Thoracic aorta (tissue), 2 donors: ENCODE measurements around the gene SLC12A2. TPM values are rescaled to one million over a fixed set of nuclear protein-coding genes. Genes with fewer than 3 reads are reported as not detected.

ENCODE experiments used
- ATAC-seq: fragments of 150-250 bp; one replicate; pipeline ENCODE4 v1.8.0; 2017; ENCODE audit warnings: low read depth; ENCODE audit not compliant: insufficient number of reproducible peaks, low FRiP score
- DNase-seq: peaks from one replicate; pipeline ENCODE4 v3.0.0-alpha.2; 2020; ENCODE audit warnings: low spot score
- H3K27ac ChIP-seq, 2 donors: fragments of 200-600 bp; sonication (generic); 1 replicate in 1 of 2; 2 replicates in 1 of 2; pipeline ENCODE4 v1.5.1; 2016; ENCODE audit warnings: mild to moderate bottlenecking in 2 of 2, moderate library complexity in 2 of 2
- H3K27me3 ChIP-seq: fragments of 200-600 bp; sonication (generic); replicated peaks from 2 replicates; pipeline ENCODE4 v1.6.0; 2016; ENCODE audit warnings: mild to moderate bottlenecking; ENCODE audit not compliant: insufficient read depth
- H3K36me3 ChIP-seq: fragments of 200-600 bp; sonication (generic); one replicate; pipeline ENCODE4 v1.5.1; 2016
- H3K4me1 ChIP-seq, 2 donors: fragments of 200-600 bp; sonication (generic); 1 replicate in 1 of 2; 2 replicates in 1 of 2; pipeline versions ENCODE4 v1.5.1 to v1.6.0; 2016; ENCODE audit warnings: low read depth in 2 of 2, mild to moderate bottlenecking in 1 of 2; ENCODE audit not compliant: control insufficient read depth in 1 of 2
- H3K4me3 ChIP-seq: fragments of 200-600 bp; sonication (generic); 2 replicates; pipeline ENCODE4 v1.5.1; 2016; ENCODE audit warnings: mild to moderate bottlenecking
- H3K9me3 ChIP-seq: fragments of 200-600 bp; sonication (generic); 2 replicates; pipeline ENCODE4 v1.5.1; 2016
- CTCF ChIP-seq: fragments of 200-600 bp; sonication (generic); IDR thresholded peaks from one replicate; pipeline ENCODE4 v1.5.1; 2019; ENCODE audit warnings: antibody characterized with exemption
- total RNA-seq, 2 donors: library from RNA; depleted of rRNA; stranded (reverse); fragments of >200 nt; gene quantifications; one replicate each; pipeline versions ENCODE4 v1.1.0 to v1.2.3, GENCODE V29; 2016

SLC12A2 gene
- total RNA-seq, 2 donors from 2014 or later = 12.2 to 25.8 TPM

GRCh38 chr5:128118214-128118613 is 34.6 kb downstream of the SLC12A2 start:
- ATAC-seq = no peak
- Histone ChIP-seq H3K9me3 (peaks cover 3% of the 10 kb centered on the region), H3K27ac (no peak overlapping the region), H3K4me1 (no peaks in the 10 kb centered on the region), H3K36me3 (peaks cover 8% of the 10 kb centered on the region), H3K27me3 (no peaks in the 10 kb centered on the region), H3K4me3 (no peak overlapping the region)
- DNase-seq = no peak
- no peak for TF ChIP-seq CTCF

GRCh38 chr5:128121651-128122050 is 38.1 kb downstream of the SLC12A2 start:
- ATAC-seq (no peak), DNase-seq (no peak)
- no peaks in the 10 kb centered on the region for H3K36me3 ChIP-seq
- no peaks in the 10 kb centered on the region for H3K27me3 ChIP-seq
- no peak overlapping the region for H3K27ac ChIP-seq
- no peak overlapping the region for H3K4me3 ChIP-seq
- H3K9me3 ChIP-seq = peaks cover 3% of the 10 kb centered on the region
- H3K4me1 ChIP-seq = no peaks in the 10 kb centered on the region
- TF ChIP-seq CTCF = no peak

DNA sequence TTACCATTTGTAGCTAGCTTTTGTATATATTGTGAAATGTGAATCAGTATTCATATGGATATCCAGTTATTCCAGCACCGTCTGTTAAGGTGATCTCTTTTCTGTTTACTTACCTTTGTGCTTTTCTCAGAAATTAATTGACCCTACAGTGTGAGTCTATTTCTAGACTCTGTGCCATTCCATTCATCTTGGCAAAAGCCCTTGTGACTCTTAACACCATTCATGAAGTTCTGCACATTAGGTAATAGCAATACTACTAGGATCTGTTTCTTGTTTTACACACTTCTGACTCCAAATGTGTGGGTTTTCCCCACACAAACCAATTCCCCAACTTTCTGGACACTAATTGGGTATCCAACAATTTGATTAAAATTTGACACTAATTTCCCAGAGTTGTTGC is 40.4 kb downstream of the SLC12A2 start:
- no peak for DNase-seq
- ATAC-seq = no peak
- H3K36me3 ChIP-seq = no peaks in the 10 kb centered on the region
- no peak overlapping the region for H3K4me3 ChIP-seq
- no peaks in the 10 kb centered on the region for H3K4me1 ChIP-seq
- no peak for TF ChIP-seq CTCF
- H3K27me3 ChIP-seq = no peaks in the 10 kb centered on the region
- no peak overlapping the region for H3K27ac ChIP-seq
- H3K9me3 ChIP-seq = peaks cover 3% of the 10 kb centered on the region

GRCh38 chr5:128126241-128126640 is 42.7 kb downstream of the SLC12A2 start:
- DNase-seq = no peak
- no peak for TF ChIP-seq CTCF
- Histone ChIP-seq H3K9me3 (no peaks in the 10 kb centered on the region), H3K36me3 (peaks cover 1% of the 10 kb centered on the region), H3K4me1 (no peaks in the 10 kb centered on the region), H3K4me3 (no peak overlapping the region), H3K27me3 (no peaks in the 10 kb centered on the region), H3K27ac (no peak overlapping the region)
- ATAC-seq = no peak

DNA sequence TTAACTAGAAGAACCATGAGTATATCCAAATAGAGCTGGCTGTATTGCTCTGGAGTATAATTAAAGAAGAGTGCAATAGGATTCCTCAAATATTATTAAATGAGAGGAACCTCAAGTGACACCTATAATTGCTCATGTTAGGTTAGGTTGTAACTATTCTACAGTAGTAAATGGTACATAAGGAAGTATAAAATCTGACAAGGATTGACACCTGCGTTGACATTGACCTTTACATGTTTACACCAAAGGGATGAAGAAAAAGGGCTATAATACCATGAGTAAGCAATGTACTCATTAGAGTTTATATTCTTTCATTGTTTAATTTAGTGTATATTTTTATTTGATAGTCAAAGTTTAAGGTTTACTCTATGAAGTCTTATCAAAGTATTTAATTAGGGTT is 48.9 kb downstream of the SLC12A2 start:
- DNase-seq (no peak), ATAC-seq (no peak)
- no peak for TF ChIP-seq CTCF
- Histone ChIP-seq H3K27me3 (no peaks in the 10 kb centered on the region), H3K9me3 (no peaks in the 10 kb centered on the region), H3K27ac (no peak overlapping the region), H3K4me1 (no peaks in the 10 kb centered on the region), H3K36me3 (peaks cover 2% of the 10 kb centered on the region), H3K4me3 (no peak overlapping the region)
